Body of pancreas (tissue), 4 donors: Measurements from ENCODE around the gene STEAP2. TPM values are rescaled to one million over a fixed set of nuclear protein-coding genes. Genes with fewer than 3 reads are reported as not detected.

ENCODE experiments used
- ATAC-seq: fragments of 150-250 bp; one replicate; pipeline ENCODE4 v1.9.1; 2016
- DNase-seq, 4 donors: peaks; one replicate each; pipeline ENCODE4 v3.0.0-alpha.2; 2019
- H3K27ac ChIP-seq, 4 donors: fragments of 200-600 bp; sonication (generic); 1 replicate in 3 of 4; 2 replicates in 1 of 4; pipeline versions ENCODE4 v1.5.1 to v1.6.1; 2016 to 2019; ENCODE audit warnings: mild to moderate bottlenecking in 1 of 4, mixed read lengths in 1 of 4, moderate library complexity in 1 of 4
- H3K27me3 ChIP-seq, 2 donors: fragments of 200-600 bp; sonication (generic); one replicate each; pipeline ENCODE4 v1.6.0; 2016; ENCODE audit warnings: mild to moderate bottlenecking in 1 of 2
- H3K36me3 ChIP-seq, 2 donors: fragments of 200-600 bp; sonication (generic); replicated peaks in 1 of 2; 2 replicates each; pipeline ENCODE4 v1.5.1; 2016; ENCODE audit warnings: low read depth in 2 of 2; ENCODE audit not compliant: insufficient read depth in 1 of 2
- H3K4me1 ChIP-seq: fragments of 200-600 bp; sonication (generic); one replicate; pipeline ENCODE4 v1.6.0; 2016
- H3K4me3 ChIP-seq, 2 donors: fragments of 200-600 bp; sonication (generic); 1 replicate in 1 of 2; 2 replicates in 1 of 2; pipeline ENCODE4 v1.5.1; 2016 to 2019
- H3K9me3 ChIP-seq, 3 donors: fragments of 200-600 bp; sonication (generic); 1 replicate in 2 of 3; 2 replicates in 1 of 3; pipeline ENCODE4 v1.5.1; 2016
- POLR2A ChIP-seq, 3 donors: fragments of 450-650 bp; IDR thresholded peaks; one replicate each; pipeline ENCODE4 v1.6.1; 2016; ENCODE audit warnings: antibody characterized with exemption in 3 of 3, mild to moderate bottlenecking in 2 of 3
- WGBS, 2 donors: methylation state at CpG; one replicate each; pipeline ENCODE4 v1.1.5; 2017; 5-methylcytosine and 5-hydroxymethylcytosine counted together
- intact Hi-C: fragments of 100-400 bp; cut with DNase I; formaldehyde crosslinking; loops from one replicate; pipeline ENCODE4 v1.15.1; 2023
- total RNA-seq, 2 donors: library from RNA; depleted of rRNA; stranded (reverse); fragments of >200 nt; gene quantifications; one replicate each; pipeline ENCODE4 v1.1.0, GENCODE V29; 2016
- TF ChIP-seq, protein P1 (sequence below), 7 experiments: fragments of 450-650 bp in 4 of 7; fragments of 200-600 bp in 3 of 7; sonication (generic) in 3 of 7; IDR thresholded peaks; one replicate each; pipeline ENCODE4 v1.5.1; 2016 to 2019; ENCODE audit warnings: antibody characterized with exemption in 7 of 7

The STEAP2 gene
- total RNA-seq, 2 donors from 2014 or later: 9.2 to 12.7 TPM

DNA sequence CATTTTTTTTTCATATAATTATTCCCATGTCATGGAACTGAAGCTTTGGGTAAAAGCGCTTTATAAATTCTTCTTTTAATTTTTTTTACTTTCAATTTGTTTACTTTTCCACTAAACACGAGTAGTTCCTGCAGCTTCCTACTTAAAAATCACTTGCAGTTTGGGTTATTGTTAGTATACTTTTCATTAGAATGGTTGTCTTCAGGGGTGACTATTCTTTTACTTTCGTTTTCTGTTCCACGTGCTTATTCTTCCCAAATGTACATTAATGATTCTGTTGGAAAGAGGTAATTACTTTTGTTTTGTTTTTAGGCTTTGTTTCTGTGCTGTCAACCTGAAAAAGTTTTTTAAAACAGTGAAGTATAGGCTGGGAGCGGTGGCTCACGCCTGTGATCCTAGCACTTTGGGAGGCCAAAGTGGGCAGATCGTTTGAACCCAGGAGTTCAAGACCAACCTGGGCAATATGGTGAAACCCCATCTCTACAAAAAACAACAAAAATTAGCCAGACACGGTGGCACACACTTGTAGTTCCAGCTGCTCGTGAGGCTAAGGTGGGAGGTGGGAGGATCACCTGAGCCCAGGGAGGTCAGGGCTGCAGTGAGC lies 28.2 kb downstream of the STEAP2 start:
- DNase-seq (no peak), ATAC-seq (no peak)
- Histone ChIP-seq H3K27ac (no peak overlapping the region), H3K27me3 (no peaks in the 10 kb centered on the region), H3K4me3 (no peak overlapping the region), H3K4me1 (peaks cover 6% of the 10 kb centered on the region), H3K36me3 (no peaks in the 10 kb centered on the region), H3K9me3 (no peaks in the 10 kb centered on the region)
- WGBS, 2 donors: 70 to 73% methylated on average over 9 of the region's 9 CpGs
- intact Hi-C loops: no loop called here
- TF ChIP-seq POLR2A (IDR thresholded peaks at IDR 0.05): no peak
- TF ChIP-seq, protein P1, sequence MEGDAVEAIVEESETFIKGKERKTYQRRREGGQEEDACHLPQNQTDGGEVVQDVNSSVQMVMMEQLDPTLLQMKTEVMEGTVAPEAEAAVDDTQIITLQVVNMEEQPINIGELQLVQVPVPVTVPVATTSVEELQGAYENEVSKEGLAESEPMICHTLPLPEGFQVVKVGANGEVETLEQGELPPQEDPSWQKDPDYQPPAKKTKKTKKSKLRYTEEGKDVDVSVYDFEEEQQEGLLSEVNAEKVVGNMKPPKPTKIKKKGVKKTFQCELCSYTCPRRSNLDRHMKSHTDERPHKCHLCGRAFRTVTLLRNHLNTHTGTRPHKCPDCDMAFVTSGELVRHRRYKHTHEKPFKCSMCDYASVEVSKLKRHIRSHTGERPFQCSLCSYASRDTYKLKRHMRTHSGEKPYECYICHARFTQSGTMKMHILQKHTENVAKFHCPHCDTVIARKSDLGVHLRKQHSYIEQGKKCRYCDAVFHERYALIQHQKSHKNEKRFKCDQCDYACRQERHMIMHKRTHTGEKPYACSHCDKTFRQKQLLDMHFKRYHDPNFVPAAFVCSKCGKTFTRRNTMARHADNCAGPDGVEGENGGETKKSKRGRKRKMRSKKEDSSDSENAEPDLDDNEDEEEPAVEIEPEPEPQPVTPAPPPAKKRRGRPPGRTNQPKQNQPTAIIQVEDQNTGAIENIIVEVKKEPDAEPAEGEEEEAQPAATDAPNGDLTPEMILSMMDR (IDR thresholded peaks at IDR 0.05): no peak

GRCh38 chr7:90242369-90243168 lies 31.0 kb downstream of the STEAP2 start:
- TF ChIP-seq, protein P1 (IDR thresholded peaks at IDR 0.05): no peak
- TF ChIP-seq POLR2A (IDR thresholded peaks at IDR 0.05): no peak
- intact Hi-C loops: no loop called here
- H3K27ac ChIP-seq: no peak overlapping the region
- DNase-seq (no peak), ATAC-seq (no peak)
- no peaks in the 10 kb centered on the region for H3K36me3 ChIP-seq
- H3K27me3 ChIP-seq: no peaks in the 10 kb centered on the region
- WGBS, 2 donors: 74 to 75% methylated on average over 3 of the region's 3 CpGs
- no peak overlapping the region for H3K4me3 ChIP-seq
- no peaks in the 10 kb centered on the region for H3K9me3 ChIP-seq
- peaks cover 17% of the 10 kb centered on the region for H3K4me1 ChIP-seq

- H3K4me3 ChIP-seq: no peak overlapping the region
- H3K36me3 ChIP-seq: no peaks in the 10 kb centered on the region
- intact Hi-C loops: no loop called here
- DNase-seq: no peak
- H3K27me3 ChIP-seq: no peaks in the 10 kb centered on the region
- H3K27ac ChIP-seq: no peak overlapping the region
- WGBS, 2 donors: 18 to 30% methylated on average over 1 of the region's 1 CpG
- peaks cover 17% of the 10 kb centered on the region for H3K4me1 ChIP-seq
- ATAC-seq: no peak
- no peak for TF ChIP-seq POLR2A (IDR thresholded peaks at IDR 0.05)
- TF ChIP-seq, protein P1 (IDR thresholded peaks at IDR 0.05): no peak
- H3K9me3 ChIP-seq: no peaks in the 10 kb centered on the region
Observed at GRCh38 chr7:90243556-90243955, 32.0 kb downstream of the STEAP2 start.

GRCh38 chr7:90244565-90244908 lies 33.0 kb downstream of the STEAP2 start:
- H3K9me3 ChIP-seq: no peaks in the 10 kb centered on the region
- 9 to 16% methylated on average over 6 of the region's 6 CpGs for WGBS, 2 donors
- TF ChIP-seq, protein P1 (IDR thresholded peaks at IDR 0.05): no peak
- no peak for TF ChIP-seq POLR2A (IDR thresholded peaks at IDR 0.05)
- H3K4me3 ChIP-seq: peak overlapping the region; percentile 75 to 95
- H3K27ac ChIP-seq: peak overlapping the region in 1 of 4 donors; percentile 36
- intact Hi-C loops: no loop called here
- no peaks in the 10 kb centered on the region for H3K36me3 ChIP-seq
- ATAC-seq (no peak), DNase-seq (no peak)
- H3K27me3 ChIP-seq: no peaks in the 10 kb centered on the region
- H3K4me1 ChIP-seq: peaks cover 17% of the 10 kb centered on the region
